GM12875 (cell line): ENCODE results near the gene SNX13.

ENCODE experiments used
- H3K4me3 ChIP-seq: one replicate; pipeline ENCODE4 v1.5.1; 2011; ENCODE audit warnings: low read depth, low read length, control low read depth
- CTCF ChIP-seq: IDR thresholded peaks from 2 replicates; pipeline ENCODE4 v1.5.1; 2011; ENCODE audit warnings: low read depth, mild to moderate bottlenecking, control low read depth, inconsistent platforms, low read length, moderate library complexity, borderline replicate concordance; ENCODE audit not compliant: insufficient read depth

The SNX13 gene

GRCh38 chr7:17940302-17940883, at the start of gene SNX13:
Gene SNX13, minus strand, starts transcription at chr7:17940494. Its CDS starts 199 bp downstream, at chr7:17940295.
- H3K4me3 ChIP-seq = peak within 1 kb of the TSS; percentile 84
- peak; percentile 39 for TF ChIP-seq CTCF

GRCh38 chr7:17989546-17989945, 49.3 kb upstream of the SNX13 start:
- no peak overlapping the region for H3K4me3 ChIP-seq
- no peak for TF ChIP-seq CTCF

GRCh38 chr7:17988858-17989257, 48.6 kb upstream of the SNX13 start:
- TF ChIP-seq CTCF = no peak
- no peak overlapping the region for H3K4me3 ChIP-seq

GRCh38 chr7:17988141-17988540, 47.8 kb upstream of the SNX13 start:
- no peak overlapping the region for H3K4me3 ChIP-seq
- TF ChIP-seq CTCF = no peak

- no peak overlapping the region for H3K4me3 ChIP-seq
- TF ChIP-seq CTCF = no peak
Measured at GRCh38 chr7:17986851-17987250, 46.6 kb upstream of the SNX13 start.

- H3K4me3 ChIP-seq = no peak overlapping the region
- TF ChIP-seq CTCF = no peak
Measured at GRCh38 chr7:17985473-17986239, 45.4 kb upstream of the SNX13 start.

GRCh38 chr7:17984288-17984687, 44.0 kb upstream of the SNX13 start:
- TF ChIP-seq CTCF = no peak
- no peak overlapping the region for H3K4me3 ChIP-seq
